K562 (cell line): ENCODE measurements around the gene SNX33. TPM values are rescaled to one million over a fixed set of nuclear protein-coding genes. Genes with fewer than 3 reads are reported as not detected.

ENCODE experiments used
- GTF2F1 ChIP-seq: IDR thresholded peaks from 2 replicates; pipeline ENCODE4 v1.6.1; 2011; ENCODE audit warnings: low read depth, low read length, improper control_type of control experiment
- HCFC1 ChIP-seq: IDR thresholded peaks from 2 replicates; pipeline ENCODE4 v1.6.1; 2012; ENCODE audit warnings: low read depth, low read length, improper control_type of control experiment
- HOXB6 ChIP-seq: fragments of 250-450 bp; sonication (Bioruptor Pico); IDR thresholded peaks from 2 replicates; pipeline ENCODE4 v1.5.1; 2022; ENCODE audit warnings: mild to moderate bottlenecking, borderline replicate concordance
- MYNN ChIP-seq, 2 experiments: sonication (generic); formaldehyde crosslinking in 1 of 2; IDR thresholded peaks; 2 replicates each; pipeline versions ENCODE4 v1.5.0 to v1.6.1; 2016 to 2020; ENCODE audit warnings: antibody characterized with exemption in 1 of 2, missing genetic modification reagents in 1 of 2
- NFE2L1 ChIP-seq: fragments of 450-650 bp; IDR thresholded peaks from 2 replicates; pipeline ENCODE4 v1.6.1; 2016; ENCODE audit warnings: missing genetic modification characterization, low read depth, mild to moderate bottlenecking, missing compliant biosample characterization, moderate library complexity, borderline replicate concordance
- NRF1 ChIP-seq, 2 experiments: fragments of 450-650 bp; IDR thresholded peaks in 1 of 2; conservative IDR thresholded peaks in 1 of 2; 2 replicates each; pipeline ENCODE4 v1.6.1; 2014; ENCODE audit warnings: mild to moderate bottlenecking in 2 of 2
- PHTF2 ChIP-seq: fragments of 250-450 bp; sonication (Bioruptor Pico); IDR thresholded peaks from 2 replicates; pipeline ENCODE4 v1.5.0; 2021; ENCODE audit warnings: mild to moderate bottlenecking
- POLR2AphosphoS5 ChIP-seq: IDR thresholded peaks from 2 replicates; pipeline ENCODE4 v1.6.1; 2011; ENCODE audit warnings: mild to moderate bottlenecking, low read depth, low read length, moderate library complexity; ENCODE audit not compliant: control insufficient read depth, insufficient read depth
- RBBP5 ChIP-seq: fragments of 200-600 bp; sonication (generic); IDR thresholded peaks from 2 replicates; pipeline ENCODE4 v1.6.1; 2012; ENCODE audit warnings: borderline replicate concordance, mild to moderate bottlenecking, low read length, control low read depth, inconsistent platforms; ENCODE audit not compliant: insufficient read depth, poor library complexity, severe bottlenecking
- SIN3A ChIP-seq, 2 experiments: fragments of 150-350 bp in 1 of 2; IDR thresholded peaks; 2 replicates each; pipeline ENCODE4 v1.6.1; 2011 to 2016; ENCODE audit warnings: borderline replicate concordance in 2 of 2, low read depth in 2 of 2, low read length in 2 of 2, mild to moderate bottlenecking in 2 of 2, moderate library complexity in 2 of 2; ENCODE audit not compliant: control insufficient read depth in 1 of 2
- SMARCA4 ChIP-seq: fragments of 450-650 bp; IDR thresholded peaks from 2 replicates; pipeline ENCODE4 v1.6.1; 2016
- STAT5A ChIP-seq: IDR thresholded peaks from 2 replicates; pipeline ENCODE4 v1.6.1; 2012; ENCODE audit warnings: low read length, inconsistent platforms, borderline replicate concordance
- TAL1 ChIP-seq: fragments of 450-650 bp; IDR thresholded peaks from 2 replicates; pipeline ENCODE4 v1.6.1; 2016; ENCODE audit warnings: mild to moderate bottlenecking
- TEAD1 ChIP-seq, 2 experiments: fragments of 450-650 bp in 1 of 2; sonication (generic) in 1 of 2; formaldehyde crosslinking; IDR thresholded peaks; 2 replicates each; pipeline versions ENCODE4 v1.4.0 to v1.8.0; 2020 to 2022; ENCODE audit warnings: mild to moderate bottlenecking in 2 of 2, missing genetic modification reagents in 1 of 2
- TRIM24 ChIP-seq, 2 experiments: fragments of 450-650 bp; IDR thresholded peaks; 2 replicates each; pipeline ENCODE4 v1.6.1; 2016
- ZNF239 ChIP-seq: fragments of 250-450 bp; sonication (Bioruptor Pico); IDR thresholded peaks from 2 replicates; pipeline ENCODE4 v1.4.0; 2020; ENCODE audit warnings: mild to moderate bottlenecking
- ZNF316 ChIP-seq: fragments of 450-650 bp; IDR thresholded peaks from 2 replicates; pipeline ENCODE4 v1.6.1; 2016
- ZNF589 ChIP-seq: fragments of 200-800 bp; sonication (Bioruptor generic); IDR thresholded peaks from 2 replicates; pipeline ENCODE4 v1.6.1; 2016; ENCODE audit warnings: low read depth, missing genetic modification characterization, missing compliant biosample characterization
- polyA plus RNA-seq, 8 experiments: library from polyadenylated mRNA; depleted of rRNA in 4 of 8; stranded (reverse) in 5 of 8; unstranded in 3 of 8; fragments of >200 nt; fragmentation: Nextera tagmentation in 2 of 8; fragmentation: Illumina TruSeq in 1 of 8; extraction: Ambion mirVana in 2 of 8; extraction: Trizol in 1 of 8; gene quantifications; 2 replicates each; pipeline versions ENCODE4 v1.2.1 to v1.2.3, GENCODE V29; 2011 to 2014; ENCODE audit warnings: inconsistent platforms in 1 of 8, missing spikeins in 1 of 8
- total RNA-seq, 7 experiments: library from RNA; depleted of rRNA in 6 of 7; stranded (reverse); fragments of >200 nt in 6 of 7; fragmentation: Illumina TruSeq in 2 of 7; extraction: Trizol in 2 of 7; gene quantifications; 2 replicates each; pipeline versions ENCODE4 v1.2.1 to v1.2.3, GENCODE V29; 2011 to 2021; ENCODE audit warnings: low replicate concordance in 1 of 7
- TF ChIP-seq, protein P1 (sequence below): fragments of 450-650 bp; IDR thresholded peaks from 2 replicates; pipeline ENCODE4 v1.6.1; 2014; ENCODE audit warnings: low read depth, mild to moderate bottlenecking, moderate library complexity, borderline replicate concordance
- TF ChIP-seq, protein P2 (sequence below): fragments of 450-650 bp; conservative IDR thresholded peaks from 2 replicates; pipeline ENCODE4 v1.6.1; 2016; ENCODE audit warnings: missing genetic modification characterization, low read depth, mild to moderate bottlenecking, control low read depth, missing compliant biosample characterization
- TF ChIP-seq, protein P3 (sequence below), 2 experiments: fragments of 450-650 bp in 1 of 2; sonication (generic) in 1 of 2; formaldehyde crosslinking in 1 of 2; IDR thresholded peaks in 1 of 2; conservative IDR thresholded peaks in 1 of 2; 2 replicates each; pipeline versions ENCODE4 v1.6.1 to v1.8.1; 2016 to 2023; ENCODE audit warnings: mild to moderate bottlenecking in 2 of 2, moderate library complexity in 2 of 2, inconsistent platforms in 1 of 2, missing genetic modification reagents in 1 of 2

SNX33 gene
- total and polyA plus RNA-seq, 9 of the 15 experiments (the other 6 are each of a cell fraction or from before 2014, with no cell fraction given), result 1.4 to 14.1 (median 8.2) TPM

DNA sequence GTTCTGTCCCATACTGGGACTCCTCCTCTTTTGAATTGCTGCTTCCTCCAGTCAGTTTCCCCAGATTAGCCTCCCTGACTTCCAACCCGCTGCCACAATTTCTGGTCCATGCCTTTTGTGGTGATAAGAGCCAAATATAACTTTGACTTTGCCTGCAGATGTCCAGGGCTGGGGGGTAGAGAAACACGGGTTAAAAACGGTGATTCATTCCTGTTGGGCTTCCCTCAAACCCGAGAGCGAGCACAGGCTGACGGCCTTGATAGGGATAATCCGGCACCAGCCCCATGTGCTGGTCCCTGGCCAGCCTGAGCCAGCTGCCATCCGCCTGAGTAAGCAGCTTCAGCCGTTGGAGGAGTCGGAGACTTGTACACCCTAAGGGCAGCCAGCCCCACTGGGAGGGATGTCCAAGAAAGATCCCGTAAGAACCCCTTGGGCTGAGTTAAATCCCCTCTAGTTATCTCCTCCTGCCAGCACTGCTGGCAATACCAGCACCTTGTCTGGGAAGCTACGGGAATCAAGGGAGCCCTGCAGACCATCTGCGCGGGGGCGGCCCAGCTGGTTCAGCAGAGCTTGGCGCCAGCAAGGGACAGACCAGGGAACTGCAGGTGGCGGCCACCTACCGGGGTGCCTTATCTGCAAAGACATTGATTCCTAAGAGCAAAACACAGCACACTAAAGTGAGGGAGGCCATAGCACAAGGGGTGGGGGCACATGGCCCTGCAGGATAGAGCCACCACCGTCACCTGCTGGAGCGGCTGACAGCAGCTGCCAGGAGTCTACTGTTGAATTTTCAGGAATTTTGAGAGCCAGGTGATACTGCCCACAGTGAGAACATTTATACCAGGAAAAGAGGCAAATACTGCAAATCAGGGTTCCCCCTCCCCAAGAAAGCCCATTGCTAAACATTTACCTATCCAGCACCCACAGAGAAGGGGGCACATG lies 46.8 kb downstream of the SNX33 start (continued):
- TF ChIP-seq MYNN (IDR thresholded peaks at IDR 0.05) (peak; percentile 44; the same call in 1 of the 2 replicates), MYNN (CRISPR knock-in tag; IDR thresholded peaks at IDR 0.05) (no peak), SMARCA4 (peak; percentile 82), HOXB6 (CRISPR knock-in tag) (no peak), STAT5A (peak; percentile 77), TAL1 (peak; percentile 92), SIN3A (IDR thresholded peaks at IDR 0.05; ENCODE audit: borderline replicate concordance in 2 of 2, control insufficient read depth in 1 of 2, low read depth in 2 of 2, low read length in 2 of 2) (no peak), NRF1 (conservative IDR thresholded peaks at IDR 0.05 in 1 of 2, IDR thresholded peaks at IDR 0.05 in 1 of 2) (peak; percentile 76 to 81), TEAD1 (CRISPR knock-in tag; IDR thresholded peaks at IDR 0.05) (0 out of 4 replicates have a peak, but pooled peaks of 1 of the 2 experiments have one; percentile 62), RBBP5 (peak; percentile 21), NFE2L1 (no peak), TRIM24 (IDR thresholded peaks at IDR 0.05) (peak; percentile 95 to 97), ZNF316 (peak; percentile 69), ZNF239 (CRISPR knock-in tag) (no peak), ZNF589 (CRISPR knock-in tag) (peak; percentile 91), POLR2AphosphoS5 (peak; percentile 83), PHTF2 (CRISPR knock-in tag) (no peak), HCFC1 (no peak; the same call in 1 of the 2 replicates), GTF2F1 (no peak)
- TF ChIP-seq, protein P1, sequence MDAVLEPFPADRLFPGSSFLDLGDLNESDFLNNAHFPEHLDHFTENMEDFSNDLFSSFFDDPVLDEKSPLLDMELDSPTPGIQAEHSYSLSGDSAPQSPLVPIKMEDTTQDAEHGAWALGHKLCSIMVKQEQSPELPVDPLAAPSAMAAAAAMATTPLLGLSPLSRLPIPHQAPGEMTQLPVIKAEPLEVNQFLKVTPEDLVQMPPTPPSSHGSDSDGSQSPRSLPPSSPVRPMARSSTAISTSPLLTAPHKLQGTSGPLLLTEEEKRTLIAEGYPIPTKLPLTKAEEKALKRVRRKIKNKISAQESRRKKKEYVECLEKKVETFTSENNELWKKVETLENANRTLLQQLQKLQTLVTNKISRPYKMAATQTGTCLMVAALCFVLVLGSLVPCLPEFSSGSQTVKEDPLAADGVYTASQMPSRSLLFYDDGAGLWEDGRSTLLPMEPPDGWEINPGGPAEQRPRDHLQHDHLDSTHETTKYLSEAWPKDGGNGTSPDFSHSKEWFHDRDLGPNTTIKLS, result peak; percentile 25; the same call in 1 of the 2 replicates
- TF ChIP-seq, protein P2, sequence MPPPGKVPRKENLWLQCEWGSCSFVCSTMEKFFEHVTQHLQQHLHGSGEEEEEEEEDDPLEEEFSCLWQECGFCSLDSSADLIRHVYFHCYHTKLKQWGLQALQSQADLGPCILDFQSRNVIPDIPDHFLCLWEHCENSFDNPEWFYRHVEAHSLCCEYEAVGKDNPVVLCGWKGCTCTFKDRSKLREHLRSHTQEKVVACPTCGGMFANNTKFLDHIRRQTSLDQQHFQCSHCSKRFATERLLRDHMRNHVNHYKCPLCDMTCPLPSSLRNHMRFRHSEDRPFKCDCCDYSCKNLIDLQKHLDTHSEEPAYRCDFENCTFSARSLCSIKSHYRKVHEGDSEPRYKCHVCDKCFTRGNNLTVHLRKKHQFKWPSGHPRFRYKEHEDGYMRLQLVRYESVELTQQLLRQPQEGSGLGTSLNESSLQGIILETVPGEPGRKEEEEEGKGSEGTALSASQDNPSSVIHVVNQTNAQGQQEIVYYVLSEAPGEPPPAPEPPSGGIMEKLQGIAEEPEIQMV, result no peak
- TF ChIP-seq, protein P3, sequence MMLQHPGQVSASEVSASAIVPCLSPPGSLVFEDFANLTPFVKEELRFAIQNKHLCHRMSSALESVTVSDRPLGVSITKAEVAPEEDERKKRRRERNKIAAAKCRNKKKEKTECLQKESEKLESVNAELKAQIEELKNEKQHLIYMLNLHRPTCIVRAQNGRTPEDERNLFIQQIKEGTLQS (IDR thresholded peaks at IDR 0.05), result peak; percentile 81
- TF ChIP-seq, protein P3 (CRISPR knock-in tag; conservative IDR thresholded peaks at IDR 0.05), result peak; percentile 75; the same call in 1 of the 2 replicates
- TF ChIP-seq, all 486 proteins: peak for 146
